A673 (cell line): ENCODE measurements around the gene MEF2A.

Source experiments
- CTCF ChIP-seq: fragments of 300-800, 200-600 bp; sonication (generic); conservative IDR thresholded peaks from 2 replicates; pipeline ENCODE4 v1.5.1; 2017; ENCODE audit warnings: low read depth, mild to moderate bottlenecking, antibody characterized with exemption, low read length, moderate library complexity, mixed read lengths
- EZH2 ChIP-seq: fragments of 200-600 bp; sonication (generic); IDR thresholded peaks from 2 replicates; pipeline ENCODE4 v1.6.1; 2017; ENCODE audit warnings: borderline replicate concordance, low read depth, mild to moderate bottlenecking, mixed read lengths, antibody characterized with exemption, low read length; ENCODE audit not compliant: poor library complexity, severe bottlenecking

DNA sequence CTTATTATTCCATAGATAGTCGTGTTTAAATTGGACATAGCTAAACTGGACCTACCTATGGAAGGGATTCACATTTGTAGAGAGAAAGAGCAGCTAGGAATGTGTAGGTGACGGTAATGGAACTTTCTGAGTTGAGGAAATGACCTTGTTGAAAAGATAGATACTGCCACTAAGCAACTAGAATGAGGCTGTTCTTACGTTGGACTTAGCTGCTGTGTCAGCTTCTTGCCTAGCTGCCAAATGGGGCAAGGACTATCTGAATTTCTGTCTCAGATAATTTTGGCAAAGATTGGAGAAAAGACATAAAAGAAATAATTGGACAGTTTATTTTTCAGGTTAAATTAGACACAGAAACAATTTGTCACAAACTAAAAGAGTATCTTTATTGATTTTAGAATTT lies 68.8 kb downstream of the MEF2A start:
- TF ChIP-seq CTCF: no peak
- no peak for TF ChIP-seq EZH2
